Thyroid gland (tissue), 4 donors: Measurements from ENCODE around the gene REEP1.

Experiments used
- CTCF ChIP-seq, 6 experiments: fragments of 200-600 bp in 3 of 6; fragments of 450-650 bp in 3 of 6; sonication (generic) in 3 of 6; IDR thresholded peaks; one replicate each; pipeline ENCODE4 v1.5.1; 2016 to 2019; ENCODE audit warnings: antibody characterized with exemption in 6 of 6, mild to moderate bottlenecking in 2 of 6, inconsistent platforms in 1 of 6, moderate library complexity in 1 of 6
- POLR2A ChIP-seq, 2 donors: fragments of 450-650 bp; IDR thresholded peaks; one replicate each; pipeline ENCODE4 v1.6.1; 2017; ENCODE audit warnings: antibody characterized with exemption in 2 of 2, mild to moderate bottlenecking in 2 of 2, moderate library complexity in 1 of 2

GRCh38 chr2:86284987-86285386, 52.4 kb downstream of the REEP1 start:
- TF ChIP-seq POLR2A (IDR thresholded peaks at IDR 0.05) (no peak), CTCF (IDR thresholded peaks at IDR 0.05) (no peak)
